ENCODE measurements around the gene EPB41L1.
A peak's percentile ranks its signal among the peaks of the same experiment; 100 is the strongest.

The EPB41L1 gene

GRCh38 chr20:36231331-36231730 lies 76.8 kb downstream of the EPB41L1 start:
- DNase-seq, result no peak

- no peak for DNase-seq
Observed at GRCh38 chr20:36234771-36235320, 80.3 kb downstream of the EPB41L1 start.

GRCh38 chr20:36235892-36236785 lies 81.6 kb downstream of the EPB41L1 start, which contains the start of gene AAR2:
TSS of gene AAR2 (plus strand) at chr20:36236478. CDS start at chr20:36239869, 3,391 bp downstream.
- DNase-seq, result peak; percentile 77

GRCh38 chr20:36236786-36237121 lies 82.2 kb downstream of the EPB41L1 start:
- no peak for DNase-seq

GRCh38 chr20:36237477-36237876 lies 82.9 kb downstream of the EPB41L1 start:
- DNase-seq, result no peak

GRCh38 chr20:36238153-36238552 lies 83.6 kb downstream of the EPB41L1 start:
- no peak for DNase-seq

- DNase-seq, result no peak
Observed at GRCh38 chr20:36238760-36239159, 84.2 kb downstream of the EPB41L1 start.

GRCh38 chr20:36240076-36240475 lies 85.5 kb downstream of the EPB41L1 start:
- DNase-seq, result no peak

GRCh38 chr20:36241678-36242077 lies 87.1 kb downstream of the EPB41L1 start:
- DNase-seq, result no peak

GRCh38 chr20:36243726-36244125 lies 89.2 kb downstream of the EPB41L1 start:
- DNase-seq, result no peak

GRCh38 chr20:36246401-36246800 lies 91.9 kb downstream of the EPB41L1 start:
- DNase-seq, result no peak

GRCh38 chr20:36248836-36249235 lies 94.3 kb downstream of the EPB41L1 start:
- no peak for DNase-seq

GRCh38 chr20:36249450-36249849 lies 94.9 kb downstream of the EPB41L1 start:
- no peak for DNase-seq

- DNase-seq, result no peak
Observed at GRCh38 chr20:36251426-36251825, 96.9 kb downstream of the EPB41L1 start.

GRCh38 chr20:36252511-36252910 lies 98.0 kb downstream of the EPB41L1 start:
- DNase-seq, result no peak

- no peak for DNase-seq
Observed at GRCh38 chr20:36253036-36253435, 98.5 kb downstream of the EPB41L1 start.

- no peak for DNase-seq
Observed at GRCh38 chr20:36254076-36254475, 99.5 kb downstream of the EPB41L1 start.

- DNase-seq, result no peak
Observed at GRCh38 chr20:36255445-36255844, 100.9 kb downstream of the EPB41L1 start.

GRCh38 chr20:36259177-36260061 lies 104.9 kb downstream of the EPB41L1 start:
- no peak for DNase-seq

GRCh38 chr20:36260316-36260715 lies 105.8 kb downstream of the EPB41L1 start:
- DNase-seq, result no peak

- no peak for DNase-seq
Observed at GRCh38 chr20:36261389-36262105, 107.0 kb downstream of the EPB41L1 start.

- DNase-seq, result no peak
Observed at GRCh38 chr20:36262440-36262839, 107.9 kb downstream of the EPB41L1 start.
